LNCaP clone FGC (cell line): ENCODE data around the gene FKBP7.
A peak's percentile ranks its signal among the peaks of the same experiment; 100 is the strongest.

Experiments used
- DNase-seq: peaks from one replicate; pipeline ENCODE4 v3.0.0-alpha.2; 2011; ENCODE audit warnings: low read depth
- H3K4me3 ChIP-seq: 2 replicates; pipeline ENCODE4 v1.5.1; 2011; ENCODE audit warnings: mild to moderate bottlenecking, low read depth, low read length, control low read depth
- CTCF ChIP-seq: IDR thresholded peaks from 2 replicates; pipeline ENCODE4 v1.5.1; 2012; ENCODE audit warnings: mild to moderate bottlenecking; ENCODE audit not compliant: control insufficient read depth, insufficient read depth; ENCODE audit errors: extremely low read depth

FKBP7 gene

GRCh38 chr2:178449700-178450523 is 28.5 kb downstream of the FKBP7 start:
- no peak for TF ChIP-seq CTCF
- peak overlapping the region; percentile 59 for H3K4me3 ChIP-seq
- no peak for DNase-seq

DNA sequence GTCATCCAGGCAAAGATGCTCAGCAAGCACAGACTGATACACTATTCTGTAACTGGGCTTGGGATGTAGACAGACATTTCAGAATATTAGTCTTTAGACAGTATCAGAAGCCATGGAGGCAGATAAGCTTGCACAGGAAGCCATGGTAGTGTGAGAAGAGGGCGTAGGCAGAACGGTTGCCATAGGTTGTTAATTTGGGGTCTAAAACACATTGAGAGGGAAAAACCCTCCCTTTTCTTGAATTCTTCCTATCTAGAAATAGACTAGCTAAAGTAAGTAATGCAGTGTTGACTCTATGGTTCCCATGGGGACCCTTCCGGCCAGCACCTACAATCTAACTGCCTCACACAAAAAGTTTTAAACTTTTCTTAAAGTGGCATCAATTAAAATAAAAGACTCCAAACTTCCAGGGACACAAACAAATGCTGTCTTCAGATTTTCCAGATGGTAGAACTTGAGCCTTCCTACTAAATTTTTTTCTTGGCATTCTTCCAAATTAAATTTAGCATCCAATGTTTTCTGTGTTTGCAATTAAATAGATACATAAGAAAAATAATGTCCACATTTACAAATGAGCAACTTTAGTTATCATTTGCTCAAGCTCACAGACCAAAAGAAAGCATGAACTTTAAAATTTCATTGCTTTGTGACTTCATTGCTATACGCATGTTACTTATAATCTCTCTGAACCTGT is 29.3 kb downstream of the FKBP7 start:
- TF ChIP-seq CTCF = no peak
- H3K4me3 ChIP-seq = peak overlapping the region; percentile 59
- DNase-seq = no peak

DNA sequence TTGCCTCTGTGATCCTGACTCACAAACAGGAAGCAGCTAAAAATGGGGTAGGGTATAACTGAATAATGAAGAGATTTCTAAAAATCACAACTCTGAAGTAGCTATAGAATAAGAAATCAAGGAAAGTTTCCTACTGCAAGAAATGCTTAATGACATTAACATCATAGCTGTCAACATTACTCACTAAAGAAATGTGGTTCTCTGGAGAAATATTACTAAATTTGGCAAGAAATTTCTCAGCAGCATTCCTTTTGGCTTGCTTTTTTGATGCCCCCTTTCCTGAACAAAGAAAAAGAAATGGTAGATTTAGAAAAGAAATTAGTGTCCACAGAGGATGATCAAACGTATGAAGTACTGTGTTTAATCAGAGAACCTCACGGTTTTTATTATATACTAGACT is 37.0 kb downstream of the FKBP7 start:
- no peak for TF ChIP-seq CTCF
- no peak overlapping the region for H3K4me3 ChIP-seq
- DNase-seq = no peak

DNA sequence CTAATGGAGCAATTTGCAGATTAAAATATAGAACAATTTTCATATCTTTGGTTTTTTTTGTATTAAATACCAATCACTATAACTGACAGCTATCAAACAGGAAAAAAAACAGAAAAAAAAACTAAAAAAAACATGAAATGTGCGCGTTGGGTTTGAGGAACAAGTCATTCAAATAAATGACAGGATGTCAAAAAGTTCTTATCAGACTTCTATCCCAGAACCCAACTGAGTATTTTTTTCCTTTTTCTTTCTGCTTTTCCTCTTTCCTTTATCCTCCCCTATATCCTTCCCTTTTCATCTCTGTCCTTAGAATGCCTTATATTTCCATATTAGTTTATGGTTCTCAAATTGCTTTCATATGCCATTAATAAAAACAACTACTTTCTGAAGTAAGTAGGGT is 41.7 kb downstream of the FKBP7 start:
- DNase-seq = no peak
- H3K4me3 ChIP-seq = no peak overlapping the region
- no peak for TF ChIP-seq CTCF

GRCh38 chr2:178429336-178429735 is 49.1 kb downstream of the FKBP7 start:
- no peak for DNase-seq
- TF ChIP-seq CTCF = no peak
- no peak overlapping the region for H3K4me3 ChIP-seq

GRCh38 chr2:178428396-178428806 is 50.0 kb downstream of the FKBP7 start:
- DNase-seq = no peak
- H3K4me3 ChIP-seq = no peak overlapping the region
- no peak for TF ChIP-seq CTCF
